K562 (cell line): ENCODE results near the gene NTM. TPM values are rescaled to one million over a fixed set of nuclear protein-coding genes. Genes with fewer than 3 reads are reported as not detected.

Source experiments
- CREBBP ChIP-seq: IDR thresholded peaks from one replicate; pipeline ENCODE4 v1.6.1; 2012; ENCODE audit warnings: low read depth, mild to moderate bottlenecking, control low read depth, inconsistent platforms, low read length
- ESRRB ChIP-seq: fragments of 250-450 bp; sonication (Bioruptor Pico); IDR thresholded peaks from 2 replicates; pipeline ENCODE4 v1.5.0; 2020; ENCODE audit warnings: mild to moderate bottlenecking, moderate library complexity, borderline replicate concordance
- FOXM1 ChIP-seq, 2 experiments: fragments of 450-650 bp in 1 of 2; sonication (generic) in 1 of 2; formaldehyde crosslinking in 1 of 2; IDR thresholded peaks; 2 replicates each; pipeline versions ENCODE4 v1.6.1 to v1.9.0; 2017 to 2022; ENCODE audit warnings: low read depth in 2 of 2, mild to moderate bottlenecking in 2 of 2, missing genetic modification reagents in 1 of 2, moderate library complexity in 1 of 2
- HDAC3 ChIP-seq: fragments of 450-650 bp; IDR thresholded peaks from 2 replicates; pipeline ENCODE4 v1.6.1; 2018; ENCODE audit warnings: borderline replicate concordance, mild to moderate bottlenecking, moderate library complexity; ENCODE audit not compliant: partially characterized antibody
- MTA3 ChIP-seq: fragments of 450-650 bp; formaldehyde crosslinking; IDR thresholded peaks from 2 replicates; pipeline ENCODE4 v1.6.1; 2017; ENCODE audit warnings: mild to moderate bottlenecking, borderline replicate concordance
- NCOA1 ChIP-seq: fragments of 450-650 bp; IDR thresholded peaks from 2 replicates; pipeline ENCODE4 v1.6.1; 2016; ENCODE audit warnings: low read depth
- NFXL1 ChIP-seq: fragments of 450-650 bp; formaldehyde crosslinking; IDR thresholded peaks from 2 replicates; pipeline ENCODE4 v1.4.0; 2021; ENCODE audit warnings: mild to moderate bottlenecking
- NR2C2 ChIP-seq, 2 experiments: fragments of 200-800 bp in 1 of 2; sonication (Bioruptor generic) in 1 of 2; sonication (generic) in 1 of 2; formaldehyde crosslinking in 1 of 2; IDR thresholded peaks; 2 replicates each; pipeline versions ENCODE4 v1.6.1 to v1.8.0; 2016 to 2022; ENCODE audit warnings: mild to moderate bottlenecking in 1 of 2, missing compliant biosample characterization in 1 of 2, missing genetic modification characterization in 1 of 2, missing genetic modification reagents in 1 of 2
- PHF21A ChIP-seq: fragments of 450-650 bp; IDR thresholded peaks from 2 replicates; pipeline ENCODE4 v1.6.1; 2017; ENCODE audit warnings: low read depth, borderline replicate concordance
- SNRNP70 ChIP-seq: fragments of 200-400 bp; formaldehyde crosslinking; optimal IDR thresholded peaks from 2 replicates; pipeline ENCODE3; 2017; ENCODE audit warnings: low read depth, low read length
- ZBTB8A ChIP-seq: fragments of 450-650 bp; IDR thresholded peaks from 2 replicates; pipeline ENCODE4 v1.6.1; 2018; ENCODE audit warnings: mild to moderate bottlenecking, moderate library complexity; ENCODE audit not compliant: partially characterized antibody
- ZC3H11A ChIP-seq: IDR thresholded peaks from 2 replicates; pipeline ENCODE4 v1.6.1; 2012; ENCODE audit warnings: low read depth, low read length, improper control_type of control experiment
- ZNF609 ChIP-seq: sonication (generic); formaldehyde crosslinking; IDR thresholded peaks from 2 replicates; pipeline ENCODE4 v1.8.1; 2023; ENCODE audit warnings: missing genetic modification reagents, mild to moderate bottlenecking, borderline replicate concordance
- polyA plus RNA-seq, 8 experiments: library from polyadenylated mRNA; depleted of rRNA in 4 of 8; stranded (reverse) in 5 of 8; unstranded in 3 of 8; fragments of >200 nt; fragmentation: Nextera tagmentation in 2 of 8; fragmentation: Illumina TruSeq in 1 of 8; extraction: Ambion mirVana in 2 of 8; extraction: Trizol in 1 of 8; gene quantifications; 2 replicates each; pipeline versions ENCODE4 v1.2.1 to v1.2.3, GENCODE V29; 2011 to 2014; ENCODE audit warnings: inconsistent platforms in 1 of 8, missing spikeins in 1 of 8
- total RNA-seq, 7 experiments: library from RNA; depleted of rRNA in 6 of 7; stranded (reverse); fragments of >200 nt in 6 of 7; fragmentation: Illumina TruSeq in 2 of 7; extraction: Trizol in 2 of 7; gene quantifications; 2 replicates each; pipeline versions ENCODE4 v1.2.1 to v1.2.3, GENCODE V29; 2011 to 2021; ENCODE audit warnings: low replicate concordance in 1 of 7

The NTM gene
- total and polyA plus RNA-seq, 9 of the 15 experiments (the other 6 are each of a cell fraction or from before 2014, with no cell fraction given), result not detected

- TF ChIP-seq ZC3H11A (no peak), CREBBP (no peak), SNRNP70 (no peak), ZNF609 (CRISPR knock-in tag) (no peak), NCOA1 (no peak), PHF21A (no peak), ZBTB8A (no peak), FOXM1 (IDR thresholded peaks at IDR 0.05; ENCODE audit: low read depth) (no peak), FOXM1 (CRISPR knock-in tag; IDR thresholded peaks at IDR 0.05; ENCODE audit: low read depth) (no peak), NFXL1 (no peak), MTA3 (no peak), HDAC3 (no peak), NR2C2 (CRISPR knock-in tag; IDR thresholded peaks at IDR 0.05) (no peak), NR2C2 (tag; IDR thresholded peaks at IDR 0.05) (no peak), ESRRB (no peak)
Measured at GRCh38 chr11:132263241-132263640, 892.8 kb downstream of the NTM start (continued).
